Measurements from ENCODE around the gene CERS1.

Gene CERS1, protein sequence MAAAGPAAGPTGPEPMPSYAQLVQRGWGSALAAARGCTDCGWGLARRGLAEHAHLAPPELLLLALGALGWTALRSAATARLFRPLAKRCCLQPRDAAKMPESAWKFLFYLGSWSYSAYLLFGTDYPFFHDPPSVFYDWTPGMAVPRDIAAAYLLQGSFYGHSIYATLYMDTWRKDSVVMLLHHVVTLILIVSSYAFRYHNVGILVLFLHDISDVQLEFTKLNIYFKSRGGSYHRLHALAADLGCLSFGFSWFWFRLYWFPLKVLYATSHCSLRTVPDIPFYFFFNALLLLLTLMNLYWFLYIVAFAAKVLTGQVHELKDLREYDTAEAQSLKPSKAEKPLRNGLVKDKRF

DNA sequence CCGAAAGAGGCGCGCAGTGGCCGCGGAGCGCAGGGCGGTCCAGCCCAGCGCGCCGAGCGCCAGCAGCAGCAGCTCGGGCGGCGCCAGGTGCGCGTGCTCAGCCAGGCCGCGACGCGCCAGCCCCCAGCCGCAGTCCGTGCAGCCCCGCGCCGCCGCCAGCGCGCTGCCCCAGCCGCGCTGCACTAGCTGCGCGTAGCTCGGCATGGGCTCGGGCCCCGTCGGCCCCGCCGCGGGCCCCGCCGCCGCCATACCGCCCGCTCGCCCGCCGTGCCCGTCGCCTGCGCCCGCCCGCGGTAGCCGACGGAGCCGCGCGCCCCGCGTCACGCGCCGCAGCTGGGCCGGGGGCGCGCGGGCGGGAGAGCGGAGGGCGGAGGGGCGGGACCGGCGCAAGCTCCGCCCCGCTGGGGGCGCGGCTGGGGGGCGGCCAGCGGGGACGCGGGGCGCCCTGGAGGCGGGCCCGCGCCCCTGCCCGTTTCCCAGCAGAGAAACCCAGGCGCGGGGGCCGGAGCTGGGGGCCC lies at the start of gene CERS1:
TSS of gene CERS1 (minus strand) at position 335 of the 518 bp plus-strand sequence. CDS start at position 249, 86 bp downstream.
- DNase-seq, result no peak

DNA sequence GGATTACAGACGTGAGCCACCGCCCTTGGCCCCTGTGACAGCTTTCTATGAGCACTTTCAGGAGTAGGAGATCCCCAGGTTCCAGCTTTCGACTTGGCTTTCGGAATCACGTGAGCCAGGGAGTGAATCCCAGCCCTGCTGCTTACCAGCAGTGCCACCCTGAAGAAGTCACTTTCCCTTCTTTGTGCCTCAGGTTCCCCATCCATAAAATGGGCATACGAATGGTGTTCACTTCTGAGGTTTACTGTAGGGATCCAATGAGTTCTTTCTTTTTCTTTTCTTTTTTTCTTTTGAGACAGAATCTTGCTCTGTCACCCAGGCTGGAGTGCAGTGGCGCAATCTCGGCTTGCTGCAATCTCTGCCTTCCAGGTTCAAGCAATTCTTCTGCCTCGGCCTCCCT lies 49.3 kb upstream of the CERS1 start:
- DNase-seq, result no peak

DNA sequence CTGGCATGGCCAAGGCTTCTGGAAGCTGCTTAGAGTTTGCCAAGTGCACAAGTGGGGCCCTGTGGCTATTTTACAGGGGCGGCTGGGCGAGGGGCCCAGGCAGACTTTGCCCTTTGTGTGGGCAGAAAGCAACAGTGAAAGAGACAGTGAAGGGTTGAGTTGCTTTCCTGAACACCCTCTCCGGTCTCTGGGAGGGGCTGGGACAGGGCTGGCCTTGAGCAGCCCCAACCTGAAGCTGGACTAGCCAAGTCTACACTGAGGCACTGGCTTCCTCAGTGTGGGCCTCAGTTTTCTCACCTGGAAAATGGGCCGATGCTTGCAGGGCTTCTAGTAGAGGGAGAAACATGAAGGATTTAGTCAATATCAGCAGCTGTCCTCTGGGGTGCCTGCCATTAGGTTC lies 47.5 kb upstream of the CERS1 start:
- DNase-seq, result no peak

DNA sequence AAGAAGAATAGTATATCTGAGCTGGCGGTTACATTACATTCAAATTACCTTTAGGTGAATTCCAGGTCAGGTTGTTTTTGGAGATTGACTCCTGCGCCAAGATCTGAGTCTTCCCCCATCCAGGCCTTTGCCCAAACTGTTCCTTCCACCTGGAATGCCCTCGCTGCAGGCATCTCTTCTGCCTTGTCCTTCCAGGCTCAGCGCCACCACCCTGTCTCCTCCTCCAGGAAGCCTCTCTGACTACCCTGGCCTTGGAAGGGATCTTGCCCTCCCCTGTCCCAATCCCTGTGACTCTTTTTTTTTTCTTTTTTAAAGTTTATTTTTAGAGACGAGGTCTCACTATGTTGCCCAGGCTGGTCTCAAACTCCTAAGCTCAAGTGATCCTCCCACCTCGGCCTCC lies 46.7 kb upstream of the CERS1 start:
- DNase-seq, result no peak

DNA sequence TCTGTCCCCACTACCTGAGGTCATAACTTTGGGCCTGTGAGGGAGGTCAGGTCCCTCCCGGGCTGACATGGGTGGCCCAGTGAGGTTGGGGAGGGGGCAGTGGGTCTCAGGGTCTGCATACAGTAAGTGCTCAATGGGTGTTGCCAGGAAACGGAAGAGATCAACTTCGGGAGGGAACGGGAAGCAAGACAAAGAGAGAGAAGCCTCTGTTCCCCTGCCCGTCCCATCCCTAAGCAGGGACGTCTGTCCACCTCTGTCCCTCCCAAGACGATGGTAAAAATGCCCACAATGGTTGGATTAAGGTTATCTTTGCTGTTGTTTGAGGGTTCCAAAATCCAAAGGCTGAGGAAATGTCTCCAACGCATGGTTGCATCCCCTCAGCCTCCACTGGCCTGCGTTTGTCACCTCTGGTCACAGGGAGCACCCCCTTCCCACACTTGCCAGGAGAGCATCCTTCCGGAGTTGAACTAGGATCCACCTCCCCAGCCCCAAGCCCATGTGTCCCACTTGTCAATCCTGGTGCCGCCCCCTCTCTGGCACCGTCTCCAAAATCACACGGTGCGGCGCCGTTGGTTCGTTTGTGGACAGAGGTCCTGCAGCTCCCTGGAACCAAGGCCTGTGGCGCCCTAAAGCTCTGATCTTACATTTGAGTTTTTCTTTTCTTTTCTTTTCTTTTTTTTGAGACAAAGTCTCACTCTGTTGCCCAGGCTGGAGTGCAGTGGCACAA lies 45.8 kb upstream of the CERS1 start:
- no peak for DNase-seq

DNA sequence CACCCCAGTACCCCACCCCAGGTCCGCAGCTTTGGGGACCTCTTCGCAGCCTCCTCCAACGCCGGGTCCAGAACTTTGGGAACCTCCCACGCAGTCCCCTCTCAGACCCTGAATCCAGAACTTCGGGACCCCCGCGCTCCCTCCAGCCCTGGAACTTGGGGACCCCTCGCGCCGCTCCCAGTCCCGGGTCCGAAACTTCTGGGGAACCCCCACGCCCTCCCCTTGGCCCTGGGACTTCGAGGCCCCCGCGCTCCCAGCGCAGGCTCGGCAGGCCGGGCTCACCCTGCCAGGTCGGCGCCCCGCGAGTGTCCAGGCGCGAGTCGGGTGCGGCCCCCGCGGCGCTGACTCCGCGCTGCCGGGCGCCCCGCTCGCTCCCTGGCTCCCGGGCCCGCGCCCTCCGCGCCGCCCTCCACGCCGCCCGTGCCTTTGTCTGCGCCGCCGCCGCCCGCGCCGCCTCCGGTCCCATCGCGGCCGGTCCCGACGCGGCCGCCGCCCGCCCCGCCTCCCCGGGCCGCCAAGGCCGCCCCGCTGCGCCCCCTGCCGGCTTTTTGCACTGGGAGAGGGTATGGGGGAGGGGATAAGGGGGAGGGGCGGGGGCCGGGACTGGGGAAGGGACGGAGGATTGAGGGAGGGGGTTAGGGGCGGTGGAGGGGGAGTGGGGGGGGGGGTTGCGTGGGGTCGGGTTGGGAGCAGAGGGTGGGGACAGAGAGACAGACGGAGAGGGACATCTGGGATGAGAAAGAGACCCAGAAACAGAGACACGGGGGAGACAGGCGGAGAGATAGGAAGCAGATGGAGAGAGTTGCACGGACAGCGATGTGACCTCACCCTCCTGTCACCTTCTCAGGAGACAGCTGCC lies 45.0 kb upstream of the CERS1 start, which contains the start of gene HOMER3:
TSS of gene HOMER3 (minus strand) at position 449 of the 859 bp plus-strand sequence. CDS start 2,235 bp downstream, outside the sequence.
- DNase-seq, result no peak

DNA sequence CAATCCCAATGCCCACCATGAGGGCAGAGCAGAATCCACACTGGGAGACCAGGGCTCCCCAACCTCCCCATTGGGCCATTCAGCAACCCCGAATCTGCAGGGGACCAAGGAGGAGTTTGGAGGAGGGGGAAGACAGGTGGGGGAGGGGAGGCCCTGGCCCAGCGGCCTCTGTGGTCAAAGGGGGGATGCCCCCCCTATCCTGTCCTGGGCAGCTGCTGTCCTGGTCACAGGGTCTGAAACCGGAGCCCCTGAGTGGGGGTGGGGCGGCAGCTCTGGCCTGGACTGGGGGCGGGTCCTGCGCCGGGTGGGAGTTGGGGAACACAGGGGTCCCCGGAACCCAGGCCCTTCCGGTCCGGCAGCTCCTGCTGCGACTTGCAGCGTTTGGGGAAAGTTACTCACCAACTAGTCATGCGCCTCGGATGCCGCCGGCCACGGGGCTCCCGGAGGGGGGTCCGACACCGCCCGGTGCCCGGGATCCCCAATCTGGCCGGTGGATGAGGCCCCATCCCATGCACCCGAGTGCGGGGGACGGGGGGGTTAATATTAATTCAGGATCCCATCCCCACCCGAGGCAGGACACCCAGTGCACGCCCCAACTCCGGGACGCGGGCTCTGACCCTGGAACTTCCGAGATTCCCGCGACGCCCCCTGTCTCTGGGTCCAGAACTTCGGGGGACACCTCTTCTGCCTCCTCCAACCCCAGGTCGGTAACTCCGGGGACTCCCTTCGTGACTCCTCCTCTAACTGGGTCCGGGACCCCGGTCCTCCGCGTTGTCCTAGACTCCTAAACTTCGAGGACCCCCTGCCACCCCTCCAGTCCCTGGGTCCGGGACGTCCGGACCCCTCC lies 44.2 kb upstream of the CERS1 start:
- DNase-seq, result no peak

DNA sequence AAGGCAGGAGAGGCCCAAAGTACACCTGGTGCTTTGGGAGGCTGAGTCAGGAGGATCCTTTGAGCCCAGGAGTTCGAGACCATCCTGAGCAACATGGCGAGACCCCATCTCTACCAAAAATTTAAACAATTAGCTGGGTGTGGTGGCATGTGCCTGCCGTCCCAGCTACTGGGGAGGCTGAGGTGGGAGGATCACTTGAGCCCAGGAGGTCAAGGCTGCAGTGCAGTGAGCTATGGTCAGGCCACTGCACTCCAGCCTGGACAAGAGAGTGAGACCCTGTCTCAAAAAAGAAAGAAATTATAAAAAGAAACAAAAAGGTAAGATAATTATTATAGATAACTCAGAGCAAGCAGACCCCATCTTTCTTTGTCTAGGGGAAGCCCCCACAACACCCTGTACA lies 43.2 kb upstream of the CERS1 start:
- DNase-seq, result no peak

DNA sequence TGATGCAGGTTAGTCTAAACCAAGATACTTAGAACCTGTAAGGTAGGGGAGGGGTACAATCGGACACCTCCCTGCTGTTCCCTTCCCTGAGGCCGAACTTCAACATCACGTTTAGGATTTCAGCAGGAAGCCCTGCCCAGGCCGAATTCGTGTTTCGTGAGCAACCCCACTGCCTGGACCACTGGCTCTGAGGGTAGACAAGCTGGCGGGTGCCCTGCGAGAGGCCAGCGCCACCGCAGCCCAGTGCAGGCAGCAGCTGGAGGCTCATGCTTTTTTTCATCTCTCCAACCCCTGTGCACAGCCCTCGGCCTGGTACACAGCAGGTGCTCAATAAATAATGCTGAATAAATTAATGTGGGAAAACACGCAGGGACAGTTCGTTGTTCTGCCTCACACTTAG lies 37.3 kb upstream of the CERS1 start:
- DNase-seq, result no peak

DNA sequence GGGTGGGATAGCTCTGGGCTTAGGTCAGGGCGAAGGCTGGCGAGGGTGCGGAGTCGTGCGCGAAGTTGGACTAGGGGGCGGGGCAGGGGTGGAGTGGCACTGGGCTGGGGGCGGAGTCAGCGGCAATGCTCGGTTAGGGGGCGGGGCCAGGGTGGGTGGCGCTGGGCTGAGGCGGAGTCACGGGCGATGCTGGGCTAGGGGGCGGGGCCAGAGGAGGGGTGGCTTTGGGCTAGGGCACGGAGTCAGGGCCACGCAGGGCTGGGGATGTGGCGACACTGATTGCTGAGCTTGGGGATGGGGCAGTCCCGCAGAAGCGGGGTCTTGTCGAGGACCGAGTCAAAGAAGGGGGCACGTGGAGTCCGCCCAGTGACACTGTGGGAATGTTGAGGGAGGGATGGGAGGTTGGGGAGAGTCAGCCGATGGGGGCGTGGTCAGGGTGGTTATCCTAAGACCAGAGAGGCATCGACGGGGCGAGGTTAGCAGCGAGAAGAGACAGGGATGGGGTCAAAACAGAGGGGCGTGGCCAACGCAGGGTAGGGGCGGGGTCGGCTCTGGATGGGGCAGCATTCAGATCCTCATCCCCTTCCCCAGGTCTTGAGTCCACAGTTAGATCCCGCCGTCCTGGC lies 36.4 kb upstream of the CERS1 start:
- no peak for DNase-seq

DNA sequence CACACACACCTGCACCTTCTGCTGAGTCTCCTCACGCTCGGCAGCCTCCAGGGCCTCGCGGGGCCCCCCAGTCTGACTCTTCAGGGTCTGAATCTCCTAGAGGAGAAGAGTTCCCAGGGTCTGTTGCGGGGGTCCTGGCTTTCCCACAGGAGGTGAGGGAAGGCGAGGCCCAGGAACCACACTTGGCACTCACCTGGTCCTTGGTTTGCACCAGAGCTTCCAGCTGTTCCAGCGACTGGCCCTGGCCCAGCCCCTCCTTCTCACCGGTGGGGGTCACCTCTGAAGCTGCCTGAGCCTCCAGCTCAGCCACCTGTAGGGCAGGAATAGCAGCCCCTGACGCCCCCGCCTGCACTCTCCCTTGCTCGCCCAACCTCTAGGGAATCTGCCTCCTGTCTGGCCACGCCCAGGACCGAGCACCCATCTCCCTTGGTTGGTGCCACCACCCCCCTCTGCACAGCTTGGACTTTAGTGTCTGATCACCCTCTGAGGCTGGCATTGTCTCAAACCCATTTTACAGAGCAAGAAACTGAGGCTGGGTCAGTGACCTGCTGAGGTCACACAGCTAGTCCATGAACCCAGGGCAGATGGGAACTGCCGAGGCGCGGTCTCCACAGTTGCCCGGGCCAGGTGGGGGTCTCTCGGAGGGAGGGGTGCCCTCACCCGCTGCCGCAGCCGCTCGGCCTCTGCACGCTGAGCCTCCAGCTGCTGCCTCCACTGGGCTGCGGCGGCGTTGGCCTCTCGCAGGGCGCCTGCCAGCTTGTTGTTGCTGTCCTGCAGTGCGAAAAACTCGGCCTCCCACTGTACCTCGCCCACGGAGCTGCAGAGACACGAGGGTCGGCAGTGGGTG lies 35.6 kb upstream of the CERS1 start:
- DNase-seq, result no peak

DNA sequence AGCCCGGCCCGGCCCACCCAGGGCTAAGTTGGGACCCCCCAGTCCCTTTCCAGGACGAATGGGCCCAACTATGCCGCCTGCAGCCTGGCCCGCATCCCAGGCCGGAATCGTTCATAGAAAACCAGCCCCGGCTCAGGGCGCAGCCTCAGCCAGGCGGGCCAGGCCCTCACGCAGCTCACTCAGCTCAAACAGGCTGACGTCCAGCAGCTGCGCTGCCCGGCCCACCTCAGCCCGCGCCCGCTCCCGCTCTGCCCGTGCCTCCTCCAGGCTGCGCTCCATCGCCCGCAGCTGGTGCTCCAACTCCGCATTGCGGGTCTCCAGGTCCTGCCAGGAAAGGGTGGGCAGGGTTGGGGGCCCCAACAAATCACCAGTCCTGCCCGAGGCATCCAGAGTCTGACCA lies 33.4 kb upstream of the CERS1 start:
- DNase-seq, result no peak

DNA sequence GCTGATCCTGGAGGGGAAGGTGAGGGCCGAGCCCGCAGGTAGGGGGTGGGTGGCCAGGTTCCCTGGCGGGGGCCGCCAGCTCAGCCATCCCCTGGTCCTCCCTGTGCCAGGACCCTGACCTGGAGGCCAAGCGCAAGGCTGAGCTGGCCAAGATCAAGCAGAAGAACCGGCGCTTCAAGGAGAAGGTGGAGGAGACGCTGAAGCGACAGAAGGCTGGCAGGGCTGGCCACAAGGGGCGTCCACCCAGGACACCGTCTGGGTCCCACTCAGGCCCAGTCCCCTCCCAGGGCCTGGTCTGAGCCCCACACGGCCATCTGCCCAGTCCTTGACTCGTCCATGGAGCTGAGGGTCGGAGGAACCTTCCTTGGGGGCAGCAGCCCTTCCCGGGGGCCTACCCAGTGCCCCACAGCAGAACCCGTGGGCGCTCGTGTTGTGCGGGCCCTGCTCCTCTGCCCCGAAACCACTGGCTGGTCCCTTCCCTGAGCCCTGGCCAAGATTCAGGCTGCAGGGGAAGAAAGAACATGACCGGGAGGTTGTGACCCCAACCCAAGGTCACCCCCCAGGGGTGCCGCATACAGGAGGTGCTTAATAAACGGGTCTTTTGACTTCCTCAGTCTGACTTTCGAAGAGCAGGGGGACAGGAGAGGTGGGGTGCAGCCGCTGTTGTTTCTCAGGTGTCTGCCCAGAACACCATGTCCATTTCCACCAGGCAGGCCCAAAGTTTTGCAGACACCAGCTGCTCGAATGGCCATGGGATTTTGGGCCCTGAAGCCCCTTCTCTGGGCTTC lies 32.3 kb upstream of the CERS1 start:
- DNase-seq, result no peak

DNA sequence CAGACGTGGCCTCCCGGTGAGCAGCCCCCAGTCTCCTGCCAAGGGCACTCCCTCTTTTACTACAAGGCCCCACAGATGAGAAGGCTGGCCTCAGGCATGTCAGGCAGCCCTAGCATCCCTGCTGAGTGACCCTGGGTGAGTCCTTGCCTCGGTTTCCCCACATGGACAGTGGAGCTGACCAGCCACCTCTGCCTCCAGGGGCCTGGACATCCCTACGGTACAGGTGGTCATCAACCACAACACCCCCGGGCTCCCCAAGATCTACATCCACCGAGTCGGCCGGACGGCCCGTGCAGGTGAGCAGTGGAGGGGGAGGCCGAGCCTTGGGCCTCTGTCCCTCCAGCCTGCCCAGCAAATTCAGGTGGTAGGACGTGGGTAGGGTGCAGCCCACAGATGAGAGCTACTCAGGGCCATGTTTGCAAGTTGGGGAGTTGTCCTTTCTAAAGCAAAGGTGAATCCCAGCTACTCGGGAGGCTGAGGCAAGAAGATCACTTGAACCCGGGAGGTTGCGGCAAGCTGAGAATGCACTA lies 28.8 kb upstream of the CERS1 start:
- no peak for DNase-seq

DNA sequence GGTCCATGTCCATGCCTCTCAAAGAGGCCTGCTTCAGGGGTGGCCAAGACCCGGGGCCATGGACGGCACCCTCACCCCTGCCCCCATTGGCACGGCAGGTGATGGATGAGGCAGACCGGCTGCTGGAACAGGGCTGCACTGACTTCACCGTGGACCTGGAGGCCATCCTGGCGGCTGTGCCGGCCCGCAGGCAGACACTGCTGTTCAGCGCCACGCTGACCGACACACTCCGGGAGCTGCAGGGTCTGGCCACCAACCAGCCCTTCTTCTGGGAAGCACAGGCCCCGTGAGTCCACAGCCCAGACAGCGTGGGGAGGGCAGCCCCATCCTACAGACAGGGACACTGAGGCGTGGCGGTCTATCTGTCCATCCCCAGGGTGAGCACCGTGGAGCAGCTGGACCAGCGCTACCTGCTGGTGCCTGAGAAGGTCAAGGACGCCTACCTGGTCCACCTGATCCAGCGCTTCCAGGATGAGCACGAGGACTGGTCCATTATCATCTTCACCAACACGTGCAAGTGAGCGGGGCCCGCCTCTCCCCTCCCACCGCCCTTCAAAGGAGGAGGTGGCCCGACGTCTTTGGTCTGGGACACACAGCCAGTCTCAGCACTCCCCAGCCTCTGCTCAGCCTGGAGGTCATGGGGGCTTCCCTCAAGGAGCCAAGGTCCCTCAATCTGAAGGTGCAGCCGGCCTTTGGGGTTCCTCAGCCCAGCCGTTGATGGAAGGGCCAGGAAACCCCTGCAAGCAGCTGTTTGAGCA lies 26.4 kb upstream of the CERS1 start:
- no peak for DNase-seq

DNA sequence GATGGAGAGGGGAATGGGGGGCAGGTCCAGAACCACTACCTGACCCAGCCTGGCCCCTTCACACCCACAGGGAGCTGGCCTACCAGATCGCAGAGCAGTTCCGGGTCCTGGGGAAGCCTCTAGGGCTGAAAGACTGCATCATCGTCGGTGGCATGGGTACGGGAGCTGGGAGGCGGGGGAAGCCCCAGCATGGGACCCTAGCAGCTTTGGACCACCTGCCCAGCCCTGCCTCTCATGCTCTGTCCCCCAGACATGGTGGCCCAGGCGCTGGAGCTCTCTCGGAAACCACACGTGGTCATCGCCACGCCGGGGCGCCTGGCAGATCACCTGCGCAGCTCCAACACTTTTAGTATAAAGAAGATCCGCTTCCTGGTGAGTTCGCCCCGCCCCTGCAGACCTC lies 25.6 kb upstream of the CERS1 start:
- DNase-seq, result no peak

DNA sequence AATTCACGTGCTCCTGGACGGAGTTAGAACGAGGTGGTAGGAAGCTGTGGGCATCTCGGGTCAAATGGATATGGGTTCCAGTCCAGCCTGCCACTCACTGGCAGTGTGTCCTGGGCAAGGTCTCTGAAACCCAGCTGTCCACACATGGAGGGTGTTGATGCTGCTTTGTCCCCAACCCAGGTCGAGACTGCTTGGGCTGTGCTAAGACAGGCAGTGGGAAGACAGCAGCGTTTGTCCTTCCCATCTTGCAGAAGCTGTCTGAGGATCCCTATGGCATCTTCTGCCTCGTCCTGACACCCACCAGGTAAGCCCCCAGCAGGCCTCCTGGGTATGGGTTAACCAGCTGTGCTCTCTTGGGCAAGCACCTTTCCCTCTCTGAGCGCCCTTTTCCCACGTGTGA lies 24.4 kb upstream of the CERS1 start:
- no peak for DNase-seq

DNA sequence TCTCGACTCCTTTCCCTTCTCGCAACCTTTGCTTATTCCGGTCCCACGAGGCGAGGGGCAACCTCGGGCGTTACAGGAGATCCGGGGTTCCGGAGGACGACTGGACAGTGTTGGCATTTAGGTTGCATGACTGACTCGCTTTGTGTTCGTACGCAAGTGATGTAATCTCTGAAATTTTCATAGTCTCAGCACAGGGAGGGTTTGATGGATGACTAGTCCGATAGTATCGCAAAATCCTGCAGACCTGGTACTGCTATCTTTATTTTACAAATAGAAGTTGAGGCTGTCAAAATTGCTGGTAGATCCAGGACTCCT lies 23.9 kb upstream of the CERS1 start:
- DNase-seq, result no peak
